Endothelial cell of umbilical vein (primary cell): ENCODE data around the gene RALGAPB.

Experiments used
- CTCF ChIP-seq, 2 donors: IDR thresholded peaks; 1 replicate in 1 of 2; 2 replicates in 1 of 2; pipeline ENCODE4 v1.5.1; 2011; ENCODE audit warnings: low read length in 2 of 2, mild to moderate bottlenecking in 2 of 2, moderate library complexity in 2 of 2, control low read depth in 1 of 2, inconsistent platforms in 1 of 2, low read depth in 1 of 2; ENCODE audit not compliant: insufficient read depth in 1 of 2; ENCODE audit errors: extremely low read depth in 1 of 2
- EZH2 ChIP-seq: IDR thresholded peaks from 2 replicates; pipeline ENCODE4 v1.6.1; 2012; ENCODE audit warnings: borderline replicate concordance, low read depth, mild to moderate bottlenecking, moderate library complexity, low read length, inconsistent platforms; ENCODE audit not compliant: severe bottlenecking
- GATA2 ChIP-seq: IDR thresholded peaks from 2 replicates; pipeline ENCODE4 v1.7.0; 2011; ENCODE audit warnings: low read depth, mild to moderate bottlenecking, moderate library complexity, mixed read lengths, low read length; ENCODE audit not compliant: insufficient read length, insufficient read depth
- MAX ChIP-seq: IDR thresholded peaks from 2 replicates; pipeline ENCODE4 v1.6.1; 2011; ENCODE audit not compliant: insufficient read depth, insufficient read length
- POLR2A ChIP-seq: IDR thresholded peaks from 2 replicates; pipeline ENCODE4 v1.6.1; 2012; ENCODE audit warnings: low read depth, mild to moderate bottlenecking, control low read depth, low read length

GRCh38 chr20:38569747-38570525 lies 97.3 kb downstream of the RALGAPB start:
- TF ChIP-seq POLR2A (no peak), MAX (no peak), EZH2 (no peak), GATA2 (no peak), CTCF (IDR thresholded peaks at IDR 0.05; ENCODE audit: extremely low read depth in 1 of 2, insufficient read depth in 1 of 2, low read depth in 1 of 2, low read length in 2 of 2) (no peak)
